PC-3 (cell line): Measurements from ENCODE around the gene SELENOW. TPM values are rescaled to one million over a fixed set of nuclear protein-coding genes. Genes with fewer than 3 reads are reported as not detected.
"Not testable (repeated sequence)": the region's sequence is repeated elsewhere in the genome, so short reads cannot be mapped to it uniquely, and the experiment has no call there.

Source experiments
- ATAC-seq: fragments of 200-7000 bp; cut with Tn5 transposase; 2 replicates; pipeline ENCODE4 v1.9.1; 2020; ENCODE audit warnings: mild to moderate bottlenecking, moderate library complexity
- BruUV-seq: library from RNA; stranded (reverse); fragments of 400-500 nt; replicated peaks from 2 replicates; lab custom pipeline; 2021; lab: Mats Ljungman, UMichigan
- CTCF ChIA-PET: fragments of 300-600 bp; sonication (Branson Sonifier 250); formaldehyde crosslinking; loops from one replicate; lab custom pipeline; 2022; ENCODE audit warnings: antibody characterized with exemption; lab: Charles Lee
- POLR2A ChIA-PET: fragments of 300-600 bp; sonication (Branson Sonifier 250); formaldehyde crosslinking; loops from one replicate; lab custom pipeline; 2022; ENCODE audit warnings: antibody characterized with exemption; ENCODE audit not compliant: unreplicated experiment; lab: Charles Lee
- DNase-seq: peaks from one replicate; pipeline ENCODE4 v3.0.0-alpha.2; 2015
- H2AFZ ChIP-seq: fragments of 300-600 bp; sonication (generic); 2 replicates; pipeline ENCODE4 v1.6.0; 2016; ENCODE audit warnings: antibody characterized with exemption, low read length
- H3F3A ChIP-seq: fragments of 300-600 bp; sonication (generic); one replicate; pipeline ENCODE4 v1.6.0; 2017; ENCODE audit warnings: antibody characterized with exemption, low read length, control low read depth, mild to moderate bottlenecking; ENCODE audit not compliant: unreplicated experiment
- H3K27ac ChIP-seq: fragments of 300-600 bp; sonication (generic); 2 replicates; pipeline ENCODE4 v1.5.1; 2016; ENCODE audit warnings: mild to moderate bottlenecking, low read length
- H3K27me3 ChIP-seq: fragments of 300-600 bp; sonication (generic); 2 replicates; pipeline ENCODE4 v1.6.1; 2016; ENCODE audit warnings: low read length, mixed read lengths
- H3K36me3 ChIP-seq: fragments of 300-600 bp; sonication (generic); 2 replicates; pipeline ENCODE4 v1.6.1; 2016; ENCODE audit warnings: low read depth, mixed run types, low read length, mixed read lengths
- H3K4me1 ChIP-seq: fragments of 300-600 bp; sonication (generic); 2 replicates; pipeline ENCODE4 v1.5.1; 2016; ENCODE audit warnings: low read length; ENCODE audit not compliant: insufficient read depth
- H3K4me2 ChIP-seq: fragments of 300-600 bp; sonication (generic); 2 replicates; pipeline ENCODE4 v1.6.0; 2016; ENCODE audit warnings: low read length
- H3K4me3 ChIP-seq: fragments of 300-600 bp; sonication (generic); 2 replicates; pipeline ENCODE4 v1.5.1; 2016; ENCODE audit warnings: mild to moderate bottlenecking, low read length, mixed read lengths
- H3K79me2 ChIP-seq: fragments of 300-600 bp; sonication (generic); 2 replicates; pipeline ENCODE4 v1.6.1; 2017; ENCODE audit warnings: low read length, mixed read lengths
- H3K9ac ChIP-seq: fragments of 300-600 bp; sonication (generic); 2 replicates; pipeline ENCODE4 v1.6.0; 2016; ENCODE audit warnings: mild to moderate bottlenecking, low read length
- H3K9me2 ChIP-seq: fragments of 300-600 bp; sonication (generic); replicated peaks from 2 replicates; pipeline ENCODE4 v1.6.1; 2016; ENCODE audit warnings: mixed run types, low read length, mixed read lengths
- H3K9me3 ChIP-seq: fragments of 300-600 bp; sonication (generic); 2 replicates; pipeline ENCODE4 v1.6.1; 2016; ENCODE audit warnings: low read length, mixed read lengths
- H4K20me1 ChIP-seq: fragments of 300-600 bp; sonication (generic); 2 replicates; pipeline ENCODE4 v1.6.1; 2016; ENCODE audit warnings: low read length, mixed read lengths
- EZH2 ChIP-seq: fragments of 300-600 bp; sonication (generic); IDR thresholded peaks from one replicate; pipeline ENCODE4 v1.6.1; 2017; ENCODE audit warnings: antibody characterized with exemption, mild to moderate bottlenecking, low read length; ENCODE audit not compliant: unreplicated experiment
- EZH2phosphoT487 ChIP-seq: fragments of 300-600 bp; sonication (generic); IDR thresholded peaks from 2 replicates; pipeline ENCODE4 v1.6.1; 2018; ENCODE audit warnings: mild to moderate bottlenecking, antibody characterized with exemption, low read length, borderline replicate concordance
- intact Hi-C: fragments of 100-400 bp; cut with micrococcal nuclease; formaldehyde crosslinking; loops from 2 replicates; pipeline ENCODE4 v1.9.0; 2023
- total RNA-seq: library from RNA; depleted of rRNA; stranded (reverse); fragments of >200 nt; gene quantifications from 2 replicates; pipeline ENCODE4 v1.2.3, GENCODE V29; 2014
- TF ChIP-seq, protein P1 (sequence below): fragments of 300-600 bp; sonication (generic); conservative IDR thresholded peaks from 2 replicates; pipeline ENCODE4 v1.5.1; 2017; ENCODE audit warnings: antibody characterized with exemption, low read depth, mild to moderate bottlenecking, low read length

The SELENOW gene
- total RNA-seq, 1 experiment from 2014 or later: 278 TPM

DNA sequence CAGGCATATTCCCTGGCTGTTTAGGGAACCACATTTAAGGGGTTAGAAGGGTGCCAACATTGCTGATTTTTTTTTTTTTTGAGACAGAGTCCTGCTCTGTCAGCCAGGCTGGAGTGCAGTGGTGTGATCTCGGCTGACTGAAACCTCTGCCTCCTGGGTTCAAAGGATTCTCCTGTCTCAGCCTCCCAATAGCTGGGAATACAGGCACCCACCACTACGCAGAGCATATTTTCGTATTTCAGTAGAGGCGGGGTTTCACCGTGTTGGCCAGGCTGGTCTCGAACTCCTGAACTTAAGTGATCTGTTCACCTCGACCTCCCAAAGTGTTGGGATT lies 35.5 kb downstream of the SELENOW start:
- no peak for DNase-seq
- Histone ChIP-seq H3K36me3 (no peaks in the 10 kb centered on the region), H3K9ac (no peak overlapping the region), H3K27ac (no peak overlapping the region), H3K27me3 (no peaks in the 10 kb centered on the region), H3K4me3 (no peak overlapping the region), H3K9me2 (no peaks in the 10 kb centered on the region), H3K79me2 (no peaks in the 10 kb centered on the region), H2AFZ (no peak overlapping the region), H3F3A (no peaks in the 10 kb centered on the region), H3K4me1 (no peaks in the 10 kb centered on the region), H3K9me3 (no peaks in the 10 kb centered on the region), H3K4me2 (no peak overlapping the region), H4K20me1 (no peaks in the 10 kb centered on the region)
- intact Hi-C loops: loop anchor here (5.0 kb wide), 1 partner anchor 48 kb away; no protein-coding TSS in a partner anchor
- CTCF ChIA-PET: no interaction called here
- TF ChIP-seq EZH2phosphoT487: no peak
- TF ChIP-seq, protein P1, sequence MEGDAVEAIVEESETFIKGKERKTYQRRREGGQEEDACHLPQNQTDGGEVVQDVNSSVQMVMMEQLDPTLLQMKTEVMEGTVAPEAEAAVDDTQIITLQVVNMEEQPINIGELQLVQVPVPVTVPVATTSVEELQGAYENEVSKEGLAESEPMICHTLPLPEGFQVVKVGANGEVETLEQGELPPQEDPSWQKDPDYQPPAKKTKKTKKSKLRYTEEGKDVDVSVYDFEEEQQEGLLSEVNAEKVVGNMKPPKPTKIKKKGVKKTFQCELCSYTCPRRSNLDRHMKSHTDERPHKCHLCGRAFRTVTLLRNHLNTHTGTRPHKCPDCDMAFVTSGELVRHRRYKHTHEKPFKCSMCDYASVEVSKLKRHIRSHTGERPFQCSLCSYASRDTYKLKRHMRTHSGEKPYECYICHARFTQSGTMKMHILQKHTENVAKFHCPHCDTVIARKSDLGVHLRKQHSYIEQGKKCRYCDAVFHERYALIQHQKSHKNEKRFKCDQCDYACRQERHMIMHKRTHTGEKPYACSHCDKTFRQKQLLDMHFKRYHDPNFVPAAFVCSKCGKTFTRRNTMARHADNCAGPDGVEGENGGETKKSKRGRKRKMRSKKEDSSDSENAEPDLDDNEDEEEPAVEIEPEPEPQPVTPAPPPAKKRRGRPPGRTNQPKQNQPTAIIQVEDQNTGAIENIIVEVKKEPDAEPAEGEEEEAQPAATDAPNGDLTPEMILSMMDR: no peak
- TF ChIP-seq EZH2: no peak
- BruUV-seq: no TSS peak
- POLR2A ChIA-PET: no interaction called here
- ATAC-seq: no peak

DNA sequence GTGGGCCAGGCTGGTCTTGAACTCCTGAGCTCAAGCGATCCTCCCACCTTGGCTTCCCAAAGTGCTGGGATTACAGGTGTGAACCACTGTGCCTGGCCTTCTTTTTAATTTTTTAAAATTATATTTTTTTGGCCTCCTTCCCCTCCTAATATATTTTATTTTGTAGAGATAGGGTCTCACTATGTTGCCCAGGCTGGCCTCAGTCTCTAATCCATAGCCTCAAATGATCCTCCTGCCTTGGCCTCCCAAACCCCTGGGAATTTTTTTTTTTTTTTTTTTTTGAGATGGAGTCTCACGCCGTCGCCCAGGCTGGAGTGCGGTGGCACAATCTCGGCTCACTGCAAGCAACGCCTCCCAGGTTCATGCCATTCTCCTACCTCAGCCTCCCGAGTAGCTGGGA lies 37.8 kb downstream of the SELENOW start:
- DNase-seq, H3F3A ChIP-seq, H3K4me3 ChIP-seq, ATAC-seq, H3K9ac ChIP-seq, H3K79me2 ChIP-seq, POLR2A ChIA-PET, H3K4me1 ChIP-seq, H3K9me2 ChIP-seq, H3K4me2 ChIP-seq, H3K36me3 ChIP-seq, H4K20me1 ChIP-seq, H3K27ac ChIP-seq, H3K27me3 ChIP-seq, H2AFZ ChIP-seq, BruUV-seq, intact Hi-C loops, H3K9me3 ChIP-seq, CTCF ChIA-PET: not testable (repeated sequence)

GRCh38 chr19:47818221-47818620 lies 39.7 kb downstream of the SELENOW start:
- POLR2A ChIA-PET, H3K79me2 ChIP-seq, BruUV-seq, H3K9ac ChIP-seq, H3K9me3 ChIP-seq, ATAC-seq, H3F3A ChIP-seq, DNase-seq, H3K4me2 ChIP-seq, H3K27me3 ChIP-seq, H4K20me1 ChIP-seq, H3K36me3 ChIP-seq, intact Hi-C loops, H2AFZ ChIP-seq, H3K9me2 ChIP-seq, CTCF ChIA-PET, H3K4me3 ChIP-seq, H3K4me1 ChIP-seq, H3K27ac ChIP-seq: not testable (repeated sequence)

- DNase-seq: no peak
- TF ChIP-seq EZH2: no peak
- TF ChIP-seq, protein P1: no peak
- no peak for TF ChIP-seq EZH2phosphoT487
- Histone ChIP-seq H3K27me3 (peaks cover 7% of the 10 kb centered on the region; the same call in 1 of the 2 replicates), H4K20me1 (no peaks in the 10 kb centered on the region), H3K27ac (no peak overlapping the region), H3F3A (no peaks in the 10 kb centered on the region), H3K9ac (no peak overlapping the region), H3K4me3 (no peak overlapping the region), H3K36me3 (no peaks in the 10 kb centered on the region), H3K4me2 (no peak overlapping the region), H3K79me2 (no peaks in the 10 kb centered on the region), H3K9me2 (no peaks in the 10 kb centered on the region), H3K9me3 (no peaks in the 10 kb centered on the region), H3K4me1 (no peaks in the 10 kb centered on the region), H2AFZ (no peak overlapping the region)
- no TSS peak for BruUV-seq
- ChIA-PET POLR2A (no interaction called here), CTCF (no interaction called here)
- intact Hi-C loops: no loop called here
- no peak for ATAC-seq
These were observed 41.4 kb downstream of the SELENOW start for GRCh38 chr19:47819858-47820257.
